ENCODE measurements around the gene CAVIN1. TPM values are rescaled to one million over a fixed set of nuclear protein-coding genes. Genes with fewer than 3 reads are reported as not detected.
"Not testable (repeated sequence)": the region's sequence is repeated elsewhere in the genome, so short reads cannot be mapped to it uniquely, and the experiment has no call there.

CAVIN1 gene
- total and polyA plus RNA-seq, 2 experiments from 2014 or later, result 47.7 to 61.3 TPM

GRCh38 chr17:42453439-42453838 is 30.4 kb upstream of the CAVIN1 start:
- no peak overlapping the region for H3K27ac ChIP-seq
- no peaks in the 10 kb centered on the region for H3K27me3 ChIP-seq
- no peaks in the 10 kb centered on the region for H3K4me1 ChIP-seq (ENCODE audit: low read depth)
- no peak for TF ChIP-seq CTCF (IDR thresholded peaks at IDR 0.05; ENCODE audit: low read depth, low read length)
- DNase-seq (ENCODE audit: low read depth in 1 of 2, low spot score in 1 of 2), result no peak
- H3K36me3 ChIP-seq, result no peaks in the 10 kb centered on the region
- H3K4me3 ChIP-seq, result no peak overlapping the region
- H3K9me3 ChIP-seq (ENCODE audit: low read depth), result no peaks in the 10 kb centered on the region

GRCh38 chr17:42451270-42451669 is 28.2 kb upstream of the CAVIN1 start:
- H3K36me3 ChIP-seq; H3K27ac ChIP-seq; H3K4me1 ChIP-seq (ENCODE audit: low read depth); DNase-seq (ENCODE audit: low read depth in 1 of 2, low spot score in 1 of 2); H3K27me3 ChIP-seq; H3K9me3 ChIP-seq (ENCODE audit: low read depth); H3K4me3 ChIP-seq: not testable (repeated sequence)

GRCh38 chr17:42449838-42450237 is 26.8 kb upstream of the CAVIN1 start:
- H3K27ac ChIP-seq; H3K27me3 ChIP-seq; H3K9me3 ChIP-seq (ENCODE audit: low read depth); DNase-seq (ENCODE audit: low read depth in 1 of 2, low spot score in 1 of 2); H3K4me1 ChIP-seq (ENCODE audit: low read depth); H3K4me3 ChIP-seq; H3K36me3 ChIP-seq: not testable (repeated sequence)

GRCh38 chr17:42449176-42449575 is 26.1 kb upstream of the CAVIN1 start:
- not testable (repeated sequence) for H3K4me1 ChIP-seq (ENCODE audit: low read depth); H3K4me3 ChIP-seq; DNase-seq (ENCODE audit: low read depth in 1 of 2, low spot score in 1 of 2)

GRCh38 chr17:42442196-42442565 is 19.1 kb upstream of the CAVIN1 start:
- no peak for DNase-seq (ENCODE audit: low read depth in 1 of 2, low spot score in 1 of 2)
- no peak overlapping the region for H3K27ac ChIP-seq

More at GRCh38 chr17:42449176-42449575, 26.1 kb upstream of the CAVIN1 start:
- not testable (repeated sequence) for H3K36me3 ChIP-seq; H3K9me3 ChIP-seq (ENCODE audit: low read depth); H3K27ac ChIP-seq; H3K27me3 ChIP-seq

GRCh38 chr17:42441371-42442195 is 18.5 kb upstream of the CAVIN1 start:
- DNase-seq (ENCODE audit: low read depth in 1 of 2, low spot score in 1 of 2), result no peak
- no peak for TF ChIP-seq CTCF (IDR thresholded peaks at IDR 0.05; ENCODE audit: low read depth, low read length)
- Histone ChIP-seq H3K9me3 (ENCODE audit: low read depth) (no peaks in the 10 kb centered on the region), H3K27me3 (no peaks in the 10 kb centered on the region), H3K36me3 (no peaks in the 10 kb centered on the region), H3K4me1 (ENCODE audit: low read depth) (no peaks in the 10 kb centered on the region), H3K4me3 (no peak overlapping the region), H3K27ac (no peak overlapping the region)

More at GRCh38 chr17:42442196-42442565, 19.1 kb upstream of the CAVIN1 start:
- Histone ChIP-seq H3K4me1 (ENCODE audit: low read depth) (no peaks in the 10 kb centered on the region), H3K36me3 (no peaks in the 10 kb centered on the region), H3K4me3 (no peak overlapping the region), H3K9me3 (ENCODE audit: low read depth) (no peaks in the 10 kb centered on the region), H3K27me3 (no peaks in the 10 kb centered on the region)
- TF ChIP-seq CTCF (IDR thresholded peaks at IDR 0.05; ENCODE audit: low read depth, low read length), result no peak
